ENCODE results near the gene BPNT1.

DNA sequence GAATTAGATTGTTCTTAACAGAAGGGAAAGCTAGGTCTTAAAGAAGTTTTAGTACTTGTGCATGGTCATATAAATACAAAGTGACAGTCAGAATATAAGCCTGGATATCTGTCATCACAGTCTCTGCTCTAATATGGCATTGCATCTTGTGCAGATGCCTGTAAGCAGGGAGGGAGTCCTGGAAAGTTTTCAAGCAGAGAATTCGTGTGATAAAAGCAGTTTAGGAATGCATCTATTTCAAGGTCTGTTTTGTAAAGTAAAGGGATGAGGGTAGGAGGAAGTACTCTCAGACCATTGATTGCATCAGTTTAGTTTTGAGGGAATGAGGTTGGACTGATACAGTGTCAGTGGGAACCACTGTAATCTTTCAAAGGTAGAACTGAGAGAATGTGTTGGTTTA is 35.0 kb upstream of the BPNT1 start:
- TF ChIP-seq, protein P1, sequence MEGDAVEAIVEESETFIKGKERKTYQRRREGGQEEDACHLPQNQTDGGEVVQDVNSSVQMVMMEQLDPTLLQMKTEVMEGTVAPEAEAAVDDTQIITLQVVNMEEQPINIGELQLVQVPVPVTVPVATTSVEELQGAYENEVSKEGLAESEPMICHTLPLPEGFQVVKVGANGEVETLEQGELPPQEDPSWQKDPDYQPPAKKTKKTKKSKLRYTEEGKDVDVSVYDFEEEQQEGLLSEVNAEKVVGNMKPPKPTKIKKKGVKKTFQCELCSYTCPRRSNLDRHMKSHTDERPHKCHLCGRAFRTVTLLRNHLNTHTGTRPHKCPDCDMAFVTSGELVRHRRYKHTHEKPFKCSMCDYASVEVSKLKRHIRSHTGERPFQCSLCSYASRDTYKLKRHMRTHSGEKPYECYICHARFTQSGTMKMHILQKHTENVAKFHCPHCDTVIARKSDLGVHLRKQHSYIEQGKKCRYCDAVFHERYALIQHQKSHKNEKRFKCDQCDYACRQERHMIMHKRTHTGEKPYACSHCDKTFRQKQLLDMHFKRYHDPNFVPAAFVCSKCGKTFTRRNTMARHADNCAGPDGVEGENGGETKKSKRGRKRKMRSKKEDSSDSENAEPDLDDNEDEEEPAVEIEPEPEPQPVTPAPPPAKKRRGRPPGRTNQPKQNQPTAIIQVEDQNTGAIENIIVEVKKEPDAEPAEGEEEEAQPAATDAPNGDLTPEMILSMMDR (conservative IDR thresholded peaks at IDR 0.05 in 1 of 2, IDR thresholded peaks at IDR 0.05 in 1 of 2; ENCODE audit: low read depth in 1 of 2, low read length in 2 of 2): no peak
- no peak for TF ChIP-seq EZH2 (IDR thresholded peaks at IDR 0.05; ENCODE audit: low read length, missing control alignments)
